H7 (cell line): ENCODE results near the gene SYT6. TPM values are rescaled to one million over a fixed set of nuclear protein-coding genes. Genes with fewer than 3 reads are reported as not detected.
"Not testable (repeated sequence)": the region's sequence is repeated elsewhere in the genome, so short reads cannot be mapped to it uniquely, and the experiment has no call there.

ENCODE experiments used
- DNase-seq: peaks from one replicate; pipeline ENCODE4 v3.0.0; 2012
- H3K27me3 ChIP-seq: 2 replicates; pipeline ENCODE4 v1.6.0; 2011; ENCODE audit warnings: mild to moderate bottlenecking, low read length; ENCODE audit not compliant: control insufficient read depth, insufficient read depth
- H3K36me3 ChIP-seq: replicated peaks from 2 replicates; pipeline ENCODE4 v1.5.1; 2011; ENCODE audit warnings: low read length; ENCODE audit not compliant: control insufficient read depth, insufficient read depth
- H3K4me3 ChIP-seq: 2 replicates; pipeline ENCODE4 v1.5.1; 2011; ENCODE audit warnings: low read depth, mild to moderate bottlenecking, control low read depth, low read length, moderate library complexity; ENCODE audit not compliant: insufficient read depth
- total RNA-seq: library from RNA; depleted of rRNA; stranded (reverse); fragments of >200 nt; shearing (Covaris generic); gene quantifications from 2 replicates; pipeline ENCODE4 v1.2.3, GENCODE V29; 2014

SYT6 gene
- total RNA-seq, 1 experiment from 2014 or later: 41.6 TPM

- Histone ChIP-seq H3K4me3 (no peak overlapping the region), H3K27me3 (peaks cover 8% of the 10 kb centered on the region; the same call in 1 of the 2 replicates), H3K36me3 (no peaks in the 10 kb centered on the region)
- DNase-seq: no peak
These were observed 70.6 kb downstream of the SYT6 start for GRCh38 chr1:114082867-114083585.

GRCh38 chr1:114082304-114082630 is 71.4 kb downstream of the SYT6 start:
- Histone ChIP-seq H3K27me3 (peaks cover 8% of the 10 kb centered on the region; the same call in 1 of the 2 replicates), H3K4me3 (no peak overlapping the region), H3K36me3 (no peaks in the 10 kb centered on the region)
- DNase-seq: no peak

GRCh38 chr1:114081437-114082303 is 72.0 kb downstream of the SYT6 start:
- no peak overlapping the region for H3K4me3 ChIP-seq
- no peak for DNase-seq
- peaks cover 8% of the 10 kb centered on the region; the same call in 1 of the 2 replicates for H3K27me3 ChIP-seq
- no peaks in the 10 kb centered on the region for H3K36me3 ChIP-seq

GRCh38 chr1:114080511-114081436 is 72.9 kb downstream of the SYT6 start:
- DNase-seq: no peak
- peaks cover 8% of the 10 kb centered on the region; the same call in 1 of the 2 replicates for H3K27me3 ChIP-seq
- no peaks in the 10 kb centered on the region for H3K36me3 ChIP-seq
- H3K4me3 ChIP-seq: no peak overlapping the region

- H3K36me3 ChIP-seq: no peaks in the 10 kb centered on the region
- no peak for DNase-seq
- H3K4me3 ChIP-seq: no peak overlapping the region
- peaks cover 8% of the 10 kb centered on the region; the same call in 1 of the 2 replicates for H3K27me3 ChIP-seq
These were observed 74.0 kb downstream of the SYT6 start for GRCh38 chr1:114079596-114080190.

- H3K27me3 ChIP-seq: peaks cover 8% of the 10 kb centered on the region; the same call in 1 of the 2 replicates
- H3K36me3 ChIP-seq: no peaks in the 10 kb centered on the region
- H3K4me3 ChIP-seq: no peak overlapping the region
- DNase-seq: no peak
These were observed 75.6 kb downstream of the SYT6 start for GRCh38 chr1:114078116-114078515.

- Histone ChIP-seq H3K4me3 (no peak overlapping the region), H3K36me3 (no peaks in the 10 kb centered on the region), H3K27me3 (peaks cover 8% of the 10 kb centered on the region; the same call in 1 of the 2 replicates)
- no peak for DNase-seq
These were observed 76.5 kb downstream of the SYT6 start for GRCh38 chr1:114077188-114077587.

- Histone ChIP-seq H3K4me3 (no peak overlapping the region), H3K36me3 (no peaks in the 10 kb centered on the region), H3K27me3 (peaks cover 5% of the 10 kb centered on the region; the same call in 1 of the 2 replicates)
- DNase-seq: no peak
These were observed 77.4 kb downstream of the SYT6 start for GRCh38 chr1:114076308-114076707.

GRCh38 chr1:114075546-114076242 is 78.0 kb downstream of the SYT6 start:
- peak; percentile 49 for DNase-seq
- Histone ChIP-seq H3K27me3 (peaks cover 5% of the 10 kb centered on the region; the same call in 1 of the 2 replicates), H3K4me3 (no peak overlapping the region), H3K36me3 (no peaks in the 10 kb centered on the region)

GRCh38 chr1:114075105-114075504 is 78.6 kb downstream of the SYT6 start:
- H3K36me3 ChIP-seq: no peaks in the 10 kb centered on the region
- H3K27me3 ChIP-seq: peaks cover 5% of the 10 kb centered on the region; the same call in 1 of the 2 replicates
- no peak overlapping the region for H3K4me3 ChIP-seq
- DNase-seq: no peak

- Histone ChIP-seq H3K36me3 (no peaks in the 10 kb centered on the region), H3K4me3 (no peak overlapping the region), H3K27me3 (no peaks in the 10 kb centered on the region)
- DNase-seq: no peak
These were observed 81.4 kb downstream of the SYT6 start for GRCh38 chr1:114072246-114072645.

GRCh38 chr1:114069762-114070161 is 83.9 kb downstream of the SYT6 start:
- not testable (repeated sequence) for H3K4me3 ChIP-seq, DNase-seq, H3K36me3 ChIP-seq, H3K27me3 ChIP-seq

- not testable (repeated sequence) for H3K36me3 ChIP-seq, H3K4me3 ChIP-seq, H3K27me3 ChIP-seq, DNase-seq
These were observed 85.0 kb downstream of the SYT6 start for GRCh38 chr1:114068684-114069083.
